RPMI8226 (cell line): ENCODE data around the gene TBC1D2.
A peak's percentile ranks its signal among the peaks of the same experiment; 100 is the strongest.
"Not testable (repeated sequence)": the region's sequence is repeated elsewhere in the genome, so short reads cannot be mapped to it uniquely, and the experiment has no call there.

Source experiments
- DNase-seq: peaks from one replicate; pipeline ENCODE4 v3.0.0-alpha.2; 2015

The TBC1D2 gene

DNA sequence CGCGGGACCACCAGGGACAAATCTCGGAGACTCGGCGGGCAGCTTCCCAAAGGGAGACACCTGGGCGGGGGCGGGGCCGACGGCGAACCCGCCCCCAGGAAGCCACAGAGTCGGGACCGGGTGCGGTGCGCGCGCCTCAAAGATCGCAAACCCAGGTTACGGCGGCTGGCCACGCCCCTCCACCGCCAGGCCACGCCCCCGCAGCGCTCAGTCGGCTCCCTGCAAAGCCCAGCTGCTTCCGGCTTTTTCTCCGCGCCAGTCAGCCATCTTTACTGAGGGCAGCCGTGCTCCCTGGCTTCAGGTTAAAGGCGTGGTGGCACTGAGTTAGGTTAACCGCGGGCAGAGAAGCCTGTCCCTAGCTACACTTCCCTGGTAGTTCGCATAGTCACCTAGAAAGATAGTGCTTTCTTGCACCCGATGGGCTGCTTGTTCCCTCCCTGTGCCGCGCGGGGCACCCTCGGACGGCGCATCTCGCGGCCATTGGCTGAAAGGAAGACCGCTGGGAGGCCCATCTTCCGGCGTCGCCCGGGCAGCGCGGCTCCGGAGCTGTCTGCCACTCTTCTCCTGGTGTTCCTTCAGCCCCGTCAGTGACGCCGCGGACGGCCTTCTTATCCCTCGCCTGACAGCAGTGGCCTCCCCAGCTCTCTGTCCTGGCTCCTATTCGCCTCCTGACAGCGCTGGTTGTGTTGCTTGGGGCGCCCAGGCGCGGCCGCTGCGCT is at the start of gene TBC1D2:
TSS of gene TBC1D2 (minus strand) at position 72 of the 719 bp plus-strand sequence. CDS start 108 bp downstream, outside the sequence.
- DNase-seq: peak; percentile 92

GRCh38 chr9:98304381-98304780 is 48.9 kb upstream of the TBC1D2 start:
- no peak for DNase-seq

GRCh38 chr9:98303633-98304125 is 48.2 kb upstream of the TBC1D2 start:
- no peak for DNase-seq

DNA sequence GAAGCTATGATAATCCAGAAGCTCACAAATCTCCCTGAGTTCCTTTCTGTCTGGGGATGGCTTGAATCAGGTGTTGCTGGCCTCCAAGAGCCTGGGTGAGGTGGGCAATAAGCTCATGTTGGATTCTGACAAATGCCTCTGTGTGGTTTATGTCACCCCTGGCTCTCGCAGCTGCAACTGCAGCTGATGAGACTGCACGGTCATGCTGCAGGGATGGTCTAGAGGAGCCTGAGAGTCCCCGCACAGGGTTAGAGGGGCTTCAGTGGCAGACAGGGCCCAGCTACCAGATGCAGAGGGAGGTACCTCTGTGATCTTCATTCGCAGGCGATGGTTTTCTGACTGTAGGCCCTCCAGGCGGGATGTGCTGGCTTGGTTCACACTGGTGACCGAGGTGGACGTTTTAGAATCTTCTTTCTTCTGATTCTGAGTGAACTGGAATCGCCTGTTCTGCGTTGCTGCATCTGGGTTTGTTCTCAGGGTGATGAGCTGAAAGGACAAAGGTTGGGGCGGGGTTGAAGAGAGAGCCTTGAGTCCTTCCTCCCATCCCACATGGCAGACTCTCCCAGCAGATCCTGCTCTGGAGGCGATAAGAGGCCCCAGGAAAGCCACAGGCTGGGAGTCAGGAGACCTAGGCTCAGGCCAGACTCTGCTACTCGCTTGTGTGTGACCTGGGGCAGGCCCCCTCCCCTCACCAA is 47.6 kb upstream of the TBC1D2 start:
- DNase-seq: no peak

DNA sequence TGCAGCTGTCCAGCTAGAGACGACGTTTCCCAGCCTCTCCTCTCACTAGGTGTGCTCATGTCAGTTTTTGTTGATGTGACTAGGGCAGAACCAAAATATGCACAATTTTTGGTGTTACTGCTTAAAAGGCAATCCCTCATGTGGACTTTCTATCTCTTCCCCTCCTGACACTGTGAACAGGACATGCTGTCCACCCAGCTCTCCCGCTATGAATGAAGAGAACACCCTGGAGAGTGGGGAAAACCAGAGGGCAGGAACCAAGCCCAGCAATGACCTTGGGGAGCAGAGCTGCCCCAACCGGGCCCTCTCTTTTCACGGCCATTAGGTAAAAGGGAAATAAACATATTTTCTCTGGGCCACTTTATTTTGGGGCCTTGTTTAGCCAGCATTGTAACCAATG is 46.7 kb upstream of the TBC1D2 start:
- DNase-seq: no peak

GRCh38 chr9:98300611-98301010 is 45.2 kb upstream of the TBC1D2 start:
- no peak for DNase-seq

GRCh38 chr9:98298476-98298875 is 43.0 kb upstream of the TBC1D2 start:
- no peak for DNase-seq

- DNase-seq: no peak
Observed at GRCh38 chr9:98295824-98296223, 40.4 kb upstream of the TBC1D2 start.

DNA sequence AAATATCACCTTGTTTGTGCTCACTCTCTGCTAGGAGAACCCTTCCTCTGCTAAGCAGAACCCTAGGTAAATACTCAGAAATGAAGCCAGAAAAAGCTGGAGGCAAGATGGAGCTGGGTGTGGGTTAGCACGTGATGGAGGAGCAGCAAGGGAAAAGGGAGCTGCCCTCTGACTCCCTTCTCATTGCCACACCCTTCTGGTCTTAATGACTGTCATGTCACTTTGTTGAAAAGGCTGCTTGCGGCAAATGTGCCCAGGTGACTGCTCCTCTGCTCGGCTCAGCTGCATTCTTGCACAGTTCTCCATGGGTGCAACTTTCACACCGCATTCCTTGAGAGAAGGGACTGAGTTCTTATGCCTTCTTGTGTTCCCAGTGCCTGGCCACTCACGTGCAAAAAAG is 36.4 kb upstream of the TBC1D2 start:
- DNase-seq: no peak

DNA sequence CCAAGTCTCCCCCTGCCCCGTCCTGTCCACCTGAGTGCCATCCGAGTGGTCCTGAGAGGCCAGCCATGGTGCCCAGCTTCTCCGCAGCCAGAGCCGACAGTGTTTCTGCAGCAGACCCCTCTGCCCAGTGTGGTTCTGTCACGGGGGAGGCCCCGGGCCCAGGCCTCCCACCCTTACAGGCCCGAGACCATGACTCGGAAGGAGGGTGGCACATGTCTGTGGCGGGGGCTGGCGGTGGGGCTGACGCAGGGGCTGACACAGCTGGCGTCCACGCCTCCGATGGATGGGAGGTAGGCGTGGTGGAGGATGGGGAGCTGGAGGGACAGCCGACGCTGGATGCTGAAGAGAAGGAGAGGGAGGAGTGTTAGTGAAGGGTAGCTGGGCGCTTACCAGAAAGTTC is 35.0 kb upstream of the TBC1D2 start:
- no peak for DNase-seq

GRCh38 chr9:98289614-98290201 is 34.3 kb upstream of the TBC1D2 start:
- no peak for DNase-seq

- DNase-seq: no peak
Observed at GRCh38 chr9:98288881-98289280, 33.4 kb upstream of the TBC1D2 start.

DNA sequence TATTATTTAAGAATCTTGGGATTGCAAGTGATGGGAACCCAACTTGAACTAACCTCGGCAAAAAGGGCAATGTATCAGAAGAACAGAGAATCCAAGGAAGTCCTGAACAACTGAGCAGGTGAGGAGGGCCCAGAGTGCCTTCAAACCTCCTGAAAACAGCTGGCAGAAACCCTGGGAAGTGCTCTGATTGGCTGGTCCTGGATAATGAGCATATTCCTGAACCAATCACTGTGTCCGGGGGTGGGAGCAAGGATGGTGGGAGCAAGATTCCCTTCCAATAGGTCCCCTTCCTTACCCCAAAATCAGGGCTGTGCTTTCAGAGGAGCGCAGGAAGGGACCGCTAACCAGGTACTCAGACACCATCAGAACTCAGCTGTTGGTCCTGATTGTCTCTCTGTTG is 31.9 kb upstream of the TBC1D2 start:
- DNase-seq: no peak

GRCh38 chr9:98285446-98285845 is 30.0 kb upstream of the TBC1D2 start:
- DNase-seq: no peak

DNA sequence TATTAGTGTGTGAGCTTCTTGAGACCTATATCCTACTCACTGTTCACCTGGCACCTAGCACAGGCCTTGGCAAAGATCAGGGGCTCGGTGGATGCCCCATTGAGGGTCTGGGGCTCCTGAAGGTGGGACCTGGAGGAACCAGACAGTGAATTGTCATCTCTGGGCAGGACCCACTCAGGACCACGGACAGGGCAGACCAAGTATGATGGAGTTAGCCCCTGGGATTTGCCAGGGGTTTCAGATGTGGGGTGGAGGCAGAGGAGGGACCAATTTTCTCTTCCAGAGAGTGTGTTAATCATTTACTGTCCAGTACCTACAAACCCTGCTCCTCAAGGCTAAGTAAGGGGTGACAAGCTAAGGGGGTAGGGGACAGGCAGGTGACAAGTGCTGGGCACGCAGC is 29.3 kb upstream of the TBC1D2 start:
- DNase-seq: no peak

DNA sequence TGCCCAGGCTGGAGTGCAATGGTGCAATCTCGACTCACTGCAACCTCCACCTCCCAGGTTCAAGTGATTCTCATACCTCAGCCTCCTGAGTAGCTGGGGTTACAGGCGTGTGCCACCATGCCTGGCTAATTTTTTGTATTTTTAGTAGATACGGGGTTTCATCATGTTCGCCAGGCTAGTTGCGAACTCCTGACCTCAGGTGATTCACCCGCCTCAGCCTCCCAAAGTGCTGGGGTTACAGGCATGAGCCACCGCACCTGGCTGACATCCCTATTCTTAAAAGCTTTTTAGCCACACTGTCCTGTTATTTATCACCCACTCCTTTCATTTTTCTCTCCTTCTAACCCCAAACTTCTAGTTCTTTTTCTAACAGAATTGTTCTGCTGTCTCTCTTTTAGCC is 27.7 kb upstream of the TBC1D2 start:
- not testable (repeated sequence) for DNase-seq

- DNase-seq: no peak
Observed at GRCh38 chr9:98281281-98281680, 25.8 kb upstream of the TBC1D2 start.

DNA sequence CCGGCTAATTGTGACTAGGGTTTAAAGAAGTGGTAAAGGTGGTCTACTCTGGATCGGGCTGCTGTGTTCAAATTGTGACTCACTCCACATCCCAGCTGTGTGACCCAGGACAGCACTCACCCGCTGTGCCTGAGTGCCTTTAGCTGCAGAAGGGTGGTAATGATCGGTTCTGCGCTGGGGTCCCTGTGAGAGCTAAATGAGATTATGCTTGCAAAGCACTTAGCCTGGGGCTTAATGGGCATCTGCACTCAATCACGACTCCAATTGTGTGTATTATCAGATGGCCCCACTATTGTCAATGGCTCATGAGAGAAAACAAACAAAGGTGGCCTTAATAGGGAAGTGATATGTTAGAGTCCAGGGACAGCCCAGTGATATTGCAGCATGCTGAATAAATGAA is 25.1 kb upstream of the TBC1D2 start:
- DNase-seq: no peak

DNA sequence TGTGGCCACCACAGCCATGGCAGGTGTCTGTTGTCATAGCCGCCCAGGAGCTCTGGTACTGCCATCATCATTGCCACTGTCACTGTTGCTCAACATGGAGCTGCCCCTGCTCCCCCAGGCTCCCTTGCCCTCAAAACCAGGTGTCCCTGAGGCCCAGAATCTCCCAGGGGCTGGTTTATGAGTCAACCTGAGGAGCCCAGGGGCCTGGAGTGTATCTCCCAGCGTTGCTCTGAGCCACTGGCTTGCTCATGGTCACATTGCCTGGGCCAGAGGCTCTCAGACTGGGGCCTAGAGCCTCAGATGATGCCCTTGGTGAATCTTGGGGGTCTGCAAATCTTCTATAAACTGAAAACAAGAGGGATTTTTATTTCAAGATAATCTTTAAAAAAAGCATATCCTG is 24.7 kb upstream of the TBC1D2 start:
- DNase-seq: no peak

- no peak for DNase-seq
Observed at GRCh38 chr9:98276907-98277469, 21.5 kb upstream of the TBC1D2 start.

DNA sequence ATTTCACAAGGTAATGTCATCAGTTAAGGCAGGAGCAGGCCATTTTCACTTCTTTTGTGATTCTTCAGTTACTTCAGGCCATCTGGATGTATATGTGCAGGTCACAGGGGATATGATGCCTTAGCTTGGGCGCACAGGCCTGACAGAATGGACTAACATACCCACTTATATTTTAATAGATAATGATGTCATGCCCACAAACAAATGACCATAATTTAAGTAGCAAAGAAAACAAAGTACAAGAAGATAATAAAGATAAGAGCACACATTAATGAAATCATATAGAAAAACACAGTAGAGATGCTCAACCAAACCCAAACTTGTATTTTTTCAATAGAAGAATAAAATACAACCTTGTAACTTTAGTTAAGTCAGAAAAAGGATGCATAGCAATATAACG is 19.7 kb upstream of the TBC1D2 start:
- no peak for DNase-seq

- no peak for DNase-seq
Observed at GRCh38 chr9:98272083-98272482, 16.6 kb upstream of the TBC1D2 start.

DNA sequence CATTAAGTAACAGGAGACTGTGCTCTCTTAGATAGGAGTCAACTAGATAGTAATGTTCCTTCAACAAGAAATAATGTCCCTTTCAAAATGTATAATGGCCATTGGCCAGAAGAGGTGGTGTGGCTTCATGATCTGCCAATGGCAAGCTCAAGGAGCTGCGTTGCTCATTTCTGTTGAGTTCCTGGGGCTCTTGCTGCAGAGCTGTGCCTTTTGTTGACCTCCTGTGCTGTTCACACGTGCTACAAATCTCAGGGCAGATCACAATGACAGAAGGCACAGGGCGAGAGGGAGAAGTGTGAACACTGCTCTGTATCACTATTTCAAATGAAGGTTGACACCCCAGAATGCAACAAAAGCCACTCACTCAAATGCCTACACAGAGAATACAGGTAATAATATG is 16.0 kb upstream of the TBC1D2 start:
- DNase-seq: no peak

- DNase-seq: not testable (repeated sequence)
Observed at GRCh38 chr9:98270284-98270683, 14.8 kb upstream of the TBC1D2 start.
